ENCODE data around the gene MAP2K2. TPM values are rescaled to one million over a fixed set of nuclear protein-coding genes. Genes with fewer than 3 reads are reported as not detected.

Gene MAP2K2
- total and polyA plus RNA-seq, 2 experiments from 2014 or later: 32.3 to 212 TPM

GRCh38 chr19:4052114-4052992 is 71.6 kb downstream of the MAP2K2 start:
- Histone ChIP-seq H3K27ac (peak overlapping the region; percentile 82), H3K4me3 (peak overlapping the region; percentile 35), H4K20me1 (ENCODE audit: insufficient read depth) (peaks cover 18% of the 10 kb centered on the region; the same call in 1 of the 2 replicates), H3F3A (ENCODE audit: insufficient read depth) (peaks cover 33% of the 10 kb centered on the region), H3K27me3 (replicated peaks; ENCODE audit: insufficient read depth) (no peaks in the 10 kb centered on the region), H3K4me2 (ENCODE audit: unreplicated experiment) (peak overlapping the region; percentile 55), H3K9me2 (ENCODE audit: insufficient read depth) (no peaks in the 10 kb centered on the region), H3K36me3 (ENCODE audit: low read depth) (peaks cover 9% of the 10 kb centered on the region), H2AFZ (no peak overlapping the region), H3K79me2 (ENCODE audit: insufficient read depth) (peaks cover 97% of the 10 kb centered on the region), H3K9me3 (ENCODE audit: low read depth) (no peaks in the 10 kb centered on the region), H3K9ac (peak overlapping the region; percentile 61), H3K4me1 (ENCODE audit: insufficient read depth) (peaks cover 17% of the 10 kb centered on the region)
- peak; percentile 81 for DNase-seq
- TF ChIP-seq EZH2 (IDR thresholded peaks at IDR 0.05; ENCODE audit: insufficient read depth, poor library complexity, severe bottlenecking) (no peak), EZH2phosphoT487 (IDR thresholded peaks at IDR 0.05; ENCODE audit: insufficient read depth, low read depth) (no peak)
- whole genome bisulfite sequencing, 2 experiments (ENCODE audit: low coverage in 1 of 2, low lambda C conversion rate in 2 of 2, missing lambda C conversion rate in 2 of 2): 23 to 27% methylated on average over 12 to 21 of the region's 27 CpGs
- in situ Hi-C loops (cut with MboI): no loop called here

GRCh38 chr19:4051175-4052101 is 72.5 kb downstream of the MAP2K2 start:
- no peak overlapping the region for H2AFZ ChIP-seq
- H3K27ac ChIP-seq: peak overlapping the region; percentile 82
- H4K20me1 ChIP-seq (ENCODE audit: insufficient read depth): peaks cover 18% of the 10 kb centered on the region; the same call in 1 of the 2 replicates
- peak; percentile 94 for DNase-seq
- peak overlapping the region; percentile 61 for H3K9ac ChIP-seq
- peaks cover 17% of the 10 kb centered on the region for H3K4me1 ChIP-seq (ENCODE audit: insufficient read depth)
- H3K4me3 ChIP-seq: peak overlapping the region; percentile 35
- WGBS, 2 experiments (ENCODE audit: low coverage in 1 of 2, low lambda C conversion rate in 2 of 2, missing lambda C conversion rate in 2 of 2): 47 to 55% methylated on average over 12 to 15 of the region's 15 CpGs
- H3K9me2 ChIP-seq (ENCODE audit: insufficient read depth): no peaks in the 10 kb centered on the region
- peaks cover 97% of the 10 kb centered on the region for H3K79me2 ChIP-seq (ENCODE audit: insufficient read depth)
- in situ Hi-C loops (cut with MboI): no loop called here
- no peaks in the 10 kb centered on the region for H3K27me3 ChIP-seq (replicated peaks; ENCODE audit: insufficient read depth)
- H3F3A ChIP-seq (ENCODE audit: insufficient read depth): peaks cover 29% of the 10 kb centered on the region
- TF ChIP-seq EZH2phosphoT487 (IDR thresholded peaks at IDR 0.05; ENCODE audit: insufficient read depth, low read depth): no peak
- no peak for TF ChIP-seq EZH2 (IDR thresholded peaks at IDR 0.05; ENCODE audit: insufficient read depth, poor library complexity, severe bottlenecking)
- peaks cover 10% of the 10 kb centered on the region for H3K36me3 ChIP-seq (ENCODE audit: low read depth)
- no peaks in the 10 kb centered on the region for H3K9me3 ChIP-seq (ENCODE audit: low read depth)
- H3K4me2 ChIP-seq (ENCODE audit: unreplicated experiment): peak overlapping the region; percentile 55

GRCh38 chr19:4049432-4049831 is 74.5 kb downstream of the MAP2K2 start:
- in situ Hi-C loops (cut with MboI): no loop called here
- DNase-seq: no peak
- H3K36me3 ChIP-seq (ENCODE audit: low read depth): peaks cover 14% of the 10 kb centered on the region
- H3K27ac ChIP-seq: no peak overlapping the region
- H4K20me1 ChIP-seq (ENCODE audit: insufficient read depth): peaks cover 18% of the 10 kb centered on the region; the same call in 1 of the 2 replicates
- H3K4me1 ChIP-seq (ENCODE audit: insufficient read depth): peaks cover 17% of the 10 kb centered on the region
- H2AFZ ChIP-seq: no peak overlapping the region
- peaks cover 97% of the 10 kb centered on the region for H3K79me2 ChIP-seq (ENCODE audit: insufficient read depth)
- peaks cover 28% of the 10 kb centered on the region for H3F3A ChIP-seq (ENCODE audit: insufficient read depth)
- H3K9me3 ChIP-seq (ENCODE audit: low read depth): no peaks in the 10 kb centered on the region
- no peak overlapping the region for H3K4me2 ChIP-seq (ENCODE audit: unreplicated experiment)
- H3K4me3 ChIP-seq: no peak overlapping the region
- H3K27me3 ChIP-seq (replicated peaks; ENCODE audit: insufficient read depth): no peaks in the 10 kb centered on the region
- WGBS, 2 experiments (ENCODE audit: low coverage in 1 of 2, low lambda C conversion rate in 2 of 2, missing lambda C conversion rate in 2 of 2): 83 to 84% methylated on average over 15 of the region's 15 CpGs
- no peak overlapping the region for H3K9ac ChIP-seq
- H3K9me2 ChIP-seq (ENCODE audit: insufficient read depth): no peaks in the 10 kb centered on the region
- TF ChIP-seq EZH2phosphoT487 (IDR thresholded peaks at IDR 0.05; ENCODE audit: insufficient read depth, low read depth): no peak
- TF ChIP-seq EZH2 (IDR thresholded peaks at IDR 0.05; ENCODE audit: insufficient read depth, poor library complexity, severe bottlenecking): no peak

All from GM23248 (cell line).